DMS 273 (cell line): ENCODE measurements around the gene SLFN12L.
"Not testable (repeated sequence)": the region's sequence is repeated elsewhere in the genome, so short reads cannot be mapped to it uniquely, and the experiment has no call there.

Experiments
- DNase-seq: peaks from one replicate; lab custom pipeline; 2025; ENCODE audit not compliant: unreplicated experiment; lab: John Stamatoyannopoulos, UW

SLFN12L gene

DNA sequence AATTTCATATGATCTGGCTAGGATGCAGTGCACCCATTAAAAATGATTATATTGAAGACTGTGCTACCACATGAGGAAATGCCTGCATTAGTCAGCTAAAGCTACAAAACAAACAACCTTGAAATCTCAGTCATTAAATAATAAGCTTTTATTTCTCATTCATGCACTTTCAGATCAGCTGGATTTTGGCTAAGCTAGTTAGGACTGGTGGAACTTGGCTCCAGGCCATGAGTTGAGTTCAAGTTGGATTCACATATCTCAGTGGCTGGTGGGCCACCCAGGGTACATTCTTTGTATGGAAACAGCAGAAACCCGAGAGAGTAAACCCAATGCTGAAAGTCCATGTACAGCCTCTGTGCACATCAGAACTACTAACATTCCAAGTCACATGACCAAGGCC lies 6.4 kb upstream of the SLFN12L start:
- no peak for DNase-seq

DNA sequence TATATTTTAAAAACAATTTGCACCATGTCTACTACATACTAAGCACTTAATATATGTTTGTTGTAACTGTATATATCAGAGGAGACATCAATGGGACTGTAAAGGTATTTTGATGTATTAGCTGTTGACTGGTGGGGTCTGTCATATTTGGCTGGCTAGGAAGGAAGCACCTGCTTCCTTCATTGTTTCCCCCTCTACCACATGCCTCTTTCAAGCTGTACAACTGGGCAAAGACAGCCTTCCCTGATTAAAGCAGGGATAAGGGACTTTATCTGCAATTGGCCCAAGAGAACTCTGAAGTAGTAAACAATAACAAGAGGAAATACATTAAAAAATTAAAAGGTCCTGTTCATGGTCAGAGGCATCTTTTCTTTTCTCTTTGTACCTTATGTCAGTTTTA lies 5.5 kb upstream of the SLFN12L start:
- no peak for DNase-seq

DNA sequence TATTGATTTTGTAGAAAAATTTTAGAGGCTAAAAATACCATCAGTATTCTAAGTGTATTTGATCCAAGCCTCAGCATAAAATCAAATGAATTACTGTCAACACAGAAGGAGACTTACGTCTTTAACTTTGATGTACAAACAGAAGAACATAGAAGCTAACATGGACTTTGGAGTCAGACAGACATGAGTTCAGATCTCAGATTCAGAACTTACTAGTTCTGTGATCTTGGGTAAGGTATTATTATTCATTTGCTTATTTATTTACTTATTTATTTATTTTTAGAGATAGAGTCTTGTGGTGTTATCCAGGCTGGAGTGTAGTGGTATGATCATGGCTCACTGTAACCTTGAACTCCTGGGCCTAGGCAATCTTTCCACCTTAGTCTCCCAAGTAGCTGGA lies 4.0 kb upstream of the SLFN12L start:
- DNase-seq = no peak

DNA sequence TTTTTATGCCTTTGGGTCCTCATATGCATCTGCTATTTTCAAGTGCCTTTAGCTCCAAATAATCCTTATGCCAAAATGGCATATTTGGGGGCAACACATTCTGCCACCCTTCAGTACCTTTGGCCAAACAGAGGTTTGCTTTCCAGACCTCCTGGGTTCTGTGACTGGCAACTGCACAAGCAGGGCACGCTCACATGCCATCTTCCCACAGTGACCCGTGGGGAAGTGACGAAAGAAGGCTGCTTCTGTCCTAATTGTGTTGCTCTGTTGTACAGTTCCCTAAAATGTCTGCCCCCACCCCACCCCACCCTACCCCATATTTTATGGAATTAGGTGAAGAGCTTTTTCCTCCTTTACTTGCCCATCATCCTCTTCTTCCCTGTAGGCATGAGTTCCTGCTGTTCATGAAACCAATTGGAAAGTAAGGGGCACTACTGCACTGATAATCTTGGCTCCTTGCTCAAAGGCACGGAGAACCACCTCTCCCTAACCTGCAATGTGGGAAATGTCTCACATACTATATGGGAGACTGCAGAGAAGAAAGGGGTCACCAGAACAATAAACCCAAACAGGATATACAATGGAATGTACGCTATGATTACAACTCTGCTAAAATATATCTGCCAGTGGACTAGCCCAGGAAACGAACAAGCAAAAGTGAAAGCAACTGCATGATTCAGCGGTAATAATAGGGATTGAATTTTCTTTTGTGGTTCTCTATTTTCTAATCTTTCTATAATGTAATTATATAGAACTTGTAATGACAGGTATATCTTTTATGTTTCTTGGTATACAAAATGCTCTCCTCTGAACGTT lies 3.3 kb upstream of the SLFN12L start:
- DNase-seq = no peak

DNA sequence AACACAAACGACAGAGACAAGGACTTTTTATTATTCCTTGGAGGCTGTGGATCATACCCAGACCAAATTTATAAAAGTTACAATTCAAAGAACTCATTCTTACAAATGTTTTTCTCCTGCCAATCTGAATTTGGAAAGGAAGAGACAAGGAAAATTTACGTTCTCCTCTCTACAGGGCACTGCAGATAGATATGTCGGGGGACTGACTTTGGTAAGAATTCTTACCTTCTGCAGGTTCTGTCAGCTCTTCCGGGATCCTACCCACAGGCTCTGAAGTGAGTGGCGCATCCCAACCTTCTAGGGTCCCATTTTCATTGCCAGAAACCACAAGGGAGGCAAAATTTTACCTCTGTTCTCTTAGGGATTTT lies 2.2 kb upstream of the SLFN12L start:
- DNase-seq = no peak

DNA sequence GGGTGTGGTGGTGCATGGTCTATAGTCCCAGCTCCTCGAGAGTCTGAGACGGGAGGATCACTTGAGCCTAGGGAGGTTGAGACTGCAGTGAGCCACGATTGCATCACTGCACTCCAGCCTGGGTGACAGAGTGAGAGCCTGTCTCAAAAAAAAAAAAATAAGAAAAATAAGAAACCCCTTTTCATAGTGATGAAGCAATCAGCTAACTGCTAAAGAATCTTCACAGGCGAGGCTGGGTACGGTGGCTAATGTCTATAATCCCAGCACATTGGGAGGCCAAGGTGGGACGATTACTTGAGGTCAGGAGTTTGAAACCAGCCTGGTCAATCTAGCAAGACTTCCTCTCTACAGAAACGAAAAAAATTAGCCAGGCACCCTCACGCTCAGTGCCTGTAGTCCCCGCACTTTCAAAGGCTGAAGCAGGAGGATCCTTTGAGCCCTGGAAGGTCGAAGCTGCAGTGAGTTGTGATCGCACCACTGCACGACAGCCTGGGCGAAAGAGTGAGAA lies 760 bp downstream of the SLFN12L start:
- DNase-seq = no peak

DNA sequence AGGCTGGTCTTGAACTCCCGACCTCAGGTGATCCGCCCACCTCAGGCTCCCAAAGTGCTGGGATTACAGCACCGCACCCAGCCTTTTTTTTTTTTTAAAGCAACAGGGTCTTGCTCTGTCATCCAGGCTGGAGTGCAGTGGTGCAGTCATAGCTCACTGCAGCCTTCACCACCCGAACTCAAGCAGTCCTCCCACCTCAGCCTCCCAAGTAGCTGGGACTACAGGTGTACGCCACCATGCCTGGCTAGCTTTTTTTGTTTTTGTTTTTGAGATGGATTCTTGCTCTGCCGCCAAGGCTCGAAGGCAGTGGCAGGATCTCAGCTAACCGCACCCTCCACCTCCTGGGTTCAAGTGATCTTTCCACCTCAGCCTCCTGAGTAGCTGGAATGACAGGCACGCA lies 2.1 kb downstream of the SLFN12L start:
- not testable (repeated sequence) for DNase-seq

DNA sequence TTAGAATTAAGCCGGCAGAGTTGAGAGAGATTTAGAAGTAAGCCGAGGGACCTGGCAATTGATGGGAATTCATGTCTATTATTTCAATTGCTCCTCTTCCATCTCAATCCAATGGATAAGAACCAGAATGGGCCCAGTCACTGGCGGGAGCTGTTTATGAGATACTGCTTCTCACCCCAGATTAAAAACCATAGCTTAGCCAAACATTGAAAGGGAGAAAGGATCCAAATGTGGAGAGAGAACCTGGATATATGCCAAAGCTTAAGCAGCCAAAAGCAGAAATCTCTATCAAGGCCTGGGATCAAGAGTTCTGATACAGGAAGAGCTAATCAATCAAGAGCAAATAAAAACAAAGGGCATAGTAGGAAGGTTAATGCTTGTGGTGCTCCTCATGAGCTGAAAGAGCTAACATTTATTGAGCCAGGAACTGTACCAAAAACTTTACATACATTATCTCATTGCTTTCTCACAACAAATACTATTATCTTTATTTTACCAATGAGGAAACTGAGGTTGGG lies 2.8 kb downstream of the SLFN12L start:
- no peak for DNase-seq

DNA sequence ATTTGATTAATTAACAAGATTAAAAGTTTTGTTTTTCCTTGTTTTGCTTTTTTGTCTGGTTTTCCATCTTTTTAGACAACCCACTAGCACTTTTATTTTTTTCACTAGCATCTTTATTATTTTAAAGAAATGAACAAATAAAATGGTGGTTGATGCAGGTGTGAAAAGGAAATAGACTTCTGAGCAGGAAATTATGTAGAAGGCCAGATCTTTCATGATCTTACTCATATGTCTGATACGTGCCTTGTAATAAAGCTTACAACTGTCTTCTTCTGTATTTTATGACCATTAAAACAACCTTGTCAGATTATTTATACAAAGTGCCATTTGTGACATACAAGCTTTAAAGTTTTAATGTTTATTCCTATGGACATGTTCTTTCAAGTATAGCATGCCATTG lies 6.3 kb downstream of the SLFN12L start:
- DNase-seq = no peak

DNA sequence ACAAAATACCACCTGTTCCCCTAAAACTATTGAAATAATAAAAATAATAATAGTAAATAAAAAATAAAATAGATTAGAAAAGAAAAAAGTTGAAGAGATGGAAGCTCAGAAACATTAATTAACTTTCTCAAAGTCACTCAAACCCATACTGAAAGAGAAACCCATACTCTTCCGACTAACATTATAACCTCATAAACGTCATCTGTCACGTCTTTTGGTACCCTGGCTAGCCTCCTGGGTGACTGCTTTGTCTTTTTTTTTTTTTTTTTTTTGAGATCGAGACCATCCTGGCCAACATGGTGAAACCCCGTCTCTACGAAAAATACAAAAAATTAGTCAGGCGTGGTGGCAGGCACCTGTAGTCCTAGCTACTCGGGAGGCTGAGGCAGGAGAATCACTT lies 7.6 kb downstream of the SLFN12L start:
- DNase-seq = no peak

DNA sequence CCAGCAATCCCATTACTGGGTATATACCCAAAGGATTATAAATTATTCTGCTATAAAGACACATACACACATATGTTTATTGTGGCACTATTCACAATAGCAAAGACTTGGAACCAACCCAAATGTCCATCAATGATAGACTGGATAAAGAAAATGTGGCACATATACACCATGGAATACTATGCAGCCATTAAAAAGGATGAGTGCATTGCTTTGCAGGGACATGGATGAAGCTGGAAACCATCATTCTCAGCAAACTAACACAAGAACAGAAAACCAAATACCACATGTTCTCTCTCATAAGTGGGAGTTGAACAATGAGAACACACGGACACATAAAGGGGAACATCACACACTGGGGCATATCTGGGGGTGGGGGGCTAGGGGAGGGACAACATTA lies 8.2 kb downstream of the SLFN12L start:
- DNase-seq = not testable (repeated sequence)

DNA sequence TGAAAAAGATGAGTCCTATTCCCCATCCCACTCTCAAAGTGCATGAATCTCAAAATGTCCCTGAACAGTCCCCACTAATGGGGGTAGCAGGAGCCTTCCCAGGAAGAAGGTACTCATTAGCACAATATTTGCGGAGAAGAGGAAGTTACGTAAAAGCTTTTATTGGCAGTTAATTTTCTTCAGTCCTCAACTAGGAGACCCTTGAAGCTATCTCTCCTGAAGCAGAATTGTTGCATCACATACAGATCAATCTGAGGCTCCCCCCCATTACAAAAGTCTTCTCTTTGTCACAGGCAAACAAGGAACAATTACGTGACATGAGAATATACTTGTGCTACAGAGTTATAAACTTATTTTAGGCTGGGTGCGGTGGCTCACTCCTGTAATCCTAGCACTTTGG lies 14.2 kb downstream of the SLFN12L start:
- no peak for DNase-seq

DNA sequence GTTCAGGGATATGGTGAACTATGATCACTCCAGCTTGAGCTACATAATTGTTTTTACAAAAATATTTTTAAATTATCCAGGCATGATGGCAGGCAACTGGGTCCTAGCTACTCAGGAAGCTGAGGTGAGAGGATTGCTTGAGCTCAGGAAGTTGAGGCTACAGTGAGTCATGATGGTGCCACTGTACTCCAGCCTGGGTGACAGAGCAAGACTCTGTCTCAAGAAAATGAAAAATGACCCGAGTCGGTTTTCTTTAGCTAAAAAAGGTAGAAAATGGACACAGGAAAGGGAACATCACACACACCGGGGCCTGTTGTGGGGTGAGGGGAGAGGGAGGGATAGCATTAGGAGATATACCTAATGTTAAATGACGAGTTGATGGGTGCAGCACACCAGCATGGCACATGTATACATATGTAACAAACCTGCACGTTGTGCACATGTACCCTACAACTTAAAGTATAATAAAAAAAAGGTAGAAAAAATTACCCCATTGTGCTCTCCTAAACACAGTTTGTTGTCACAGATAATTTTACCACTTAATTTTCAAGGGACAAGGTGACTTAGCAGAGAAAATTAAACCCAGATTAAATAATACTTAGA lies 15.7 kb downstream of the SLFN12L start:
- not testable (repeated sequence) for DNase-seq

DNA sequence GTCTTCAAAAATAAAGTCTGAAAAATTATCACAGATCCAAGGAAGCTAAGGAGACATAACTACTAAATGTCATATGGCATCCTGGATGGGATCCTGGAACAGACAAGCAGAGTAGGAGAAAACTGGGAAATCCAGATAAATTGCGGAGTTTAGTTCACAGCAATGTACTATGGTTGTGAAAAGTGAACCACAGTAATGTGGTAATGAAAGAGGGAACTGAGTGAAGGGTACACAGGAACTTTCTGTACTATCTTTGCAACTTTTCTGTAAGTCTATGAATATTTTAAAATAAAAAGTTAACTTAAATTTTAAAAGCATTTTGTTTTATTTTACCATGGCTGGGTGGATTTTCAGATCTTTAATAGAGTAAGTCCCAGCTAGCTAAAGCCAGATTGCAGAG lies 16.3 kb downstream of the SLFN12L start:
- DNase-seq = no peak

DNA sequence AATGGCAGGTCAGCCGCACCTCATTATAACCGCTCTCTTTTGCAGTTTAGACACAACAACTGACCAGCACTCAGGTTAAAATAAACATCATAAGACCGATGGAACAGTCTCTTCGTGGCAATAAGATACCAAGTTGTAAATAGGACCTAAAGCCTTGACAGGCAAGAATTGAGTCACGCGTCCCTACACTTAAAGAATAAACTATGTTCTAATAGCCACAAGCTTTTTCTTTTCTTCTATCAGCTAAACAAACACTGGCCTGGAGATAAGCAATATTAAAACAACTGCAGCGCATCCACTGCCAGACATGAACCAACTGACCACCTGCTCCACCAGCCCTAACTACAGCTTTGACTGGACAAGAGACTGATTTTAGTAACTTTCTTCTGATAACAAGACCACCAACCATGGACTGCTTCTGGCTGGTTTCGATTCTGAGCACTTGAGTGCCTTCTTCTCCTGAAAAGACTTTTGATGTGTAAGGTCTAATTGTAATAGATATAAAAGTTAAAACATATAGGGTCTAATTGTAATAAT lies 17.5 kb downstream of the SLFN12L start:
- DNase-seq = no peak

DNA sequence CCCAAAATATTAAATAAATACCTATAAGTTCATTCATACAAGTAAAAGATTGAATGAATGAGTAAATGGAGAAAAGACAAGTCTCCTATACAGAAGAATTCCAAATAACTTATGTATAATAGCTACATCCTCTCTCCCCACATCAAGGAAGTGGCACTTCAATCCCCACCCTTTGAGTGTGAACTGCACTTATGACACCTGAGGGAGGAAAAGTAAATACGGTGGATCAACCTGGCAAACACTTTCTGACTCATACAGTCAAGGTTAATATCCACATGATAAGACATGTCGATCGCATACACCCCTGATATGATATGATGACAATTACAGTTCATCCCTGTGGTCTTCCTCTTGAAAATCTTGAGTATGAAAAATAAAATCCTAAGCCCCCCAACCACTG lies 18.0 kb downstream of the SLFN12L start:
- no peak for DNase-seq

DNA sequence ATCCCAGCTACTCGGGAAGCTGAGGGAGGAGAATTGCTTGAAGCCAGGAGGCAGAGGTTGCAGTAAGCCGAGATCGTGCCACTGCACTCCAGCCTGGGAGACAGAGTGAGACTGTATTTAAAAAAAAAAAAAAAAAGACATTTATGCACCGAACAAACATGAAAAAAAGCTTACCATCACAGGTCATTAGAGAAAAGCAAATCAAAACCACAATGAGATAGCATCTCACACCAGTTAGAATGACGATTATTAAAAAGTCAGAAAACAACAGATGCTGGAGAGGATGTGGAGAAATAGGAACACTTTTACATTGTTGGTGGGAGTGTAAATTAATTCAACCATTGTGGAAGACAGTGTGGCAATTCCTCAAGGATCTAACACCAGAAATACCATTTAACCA lies 19.0 kb downstream of the SLFN12L start:
- DNase-seq = not testable (repeated sequence)

DNA sequence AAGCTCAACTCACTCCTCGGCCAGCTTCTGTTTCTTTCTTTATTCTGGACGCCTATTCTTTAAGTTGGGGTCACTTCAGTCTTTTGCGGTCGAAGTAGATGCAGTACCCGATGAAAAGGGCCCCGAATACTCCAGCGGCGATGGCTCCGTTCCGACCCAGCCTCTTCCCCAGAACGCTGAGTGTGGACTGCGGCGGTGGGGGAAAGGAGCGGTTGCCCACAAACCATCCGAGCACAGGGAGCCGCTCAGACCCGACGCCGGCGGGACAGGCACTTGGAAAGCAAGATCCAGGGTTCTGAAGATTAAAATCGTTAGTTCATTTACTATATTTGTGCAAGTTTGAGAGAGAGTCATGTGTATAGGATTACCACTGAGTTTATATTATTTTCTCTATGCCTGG lies 22.5 kb downstream of the SLFN12L start:
- no peak for DNase-seq

DNA sequence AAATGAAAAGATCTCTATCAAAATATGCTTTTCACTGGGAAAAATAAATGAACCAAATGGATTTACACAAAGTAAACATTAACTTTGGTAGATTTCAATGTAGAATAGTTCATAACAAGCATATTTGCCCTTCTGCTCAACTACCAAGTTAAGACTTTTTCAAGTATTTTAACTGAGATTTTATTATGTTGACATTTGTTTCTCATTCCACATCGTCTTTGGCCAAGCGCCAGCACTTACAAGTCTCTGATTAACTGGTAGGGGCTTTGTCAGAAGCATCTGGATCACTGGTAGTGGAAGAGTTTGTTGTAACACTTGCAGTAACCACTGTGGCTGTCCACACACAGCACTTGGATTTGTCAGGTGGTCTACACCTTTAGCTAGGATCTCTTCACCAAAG lies 22.9 kb downstream of the SLFN12L start:
- DNase-seq = peak; percentile 32

DNA sequence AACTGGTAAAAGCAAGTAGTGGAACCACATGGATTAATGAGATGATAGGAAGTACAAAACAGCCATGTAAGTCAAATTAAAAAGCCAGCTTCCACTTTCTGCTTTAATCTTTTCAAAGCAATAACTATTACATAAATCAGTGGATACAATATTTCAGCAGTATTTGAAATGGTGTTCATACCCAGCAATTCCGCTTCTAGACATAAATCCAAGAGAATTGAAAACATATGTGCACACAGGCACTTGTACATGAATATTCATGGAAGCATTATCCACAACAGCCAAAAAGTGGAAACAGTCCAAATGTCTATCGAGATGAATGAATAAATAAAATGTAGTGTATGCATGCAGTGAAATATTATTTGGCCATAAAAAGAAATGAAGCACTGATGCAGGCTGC lies 27.4 kb downstream of the SLFN12L start:
- DNase-seq = no peak

DNA sequence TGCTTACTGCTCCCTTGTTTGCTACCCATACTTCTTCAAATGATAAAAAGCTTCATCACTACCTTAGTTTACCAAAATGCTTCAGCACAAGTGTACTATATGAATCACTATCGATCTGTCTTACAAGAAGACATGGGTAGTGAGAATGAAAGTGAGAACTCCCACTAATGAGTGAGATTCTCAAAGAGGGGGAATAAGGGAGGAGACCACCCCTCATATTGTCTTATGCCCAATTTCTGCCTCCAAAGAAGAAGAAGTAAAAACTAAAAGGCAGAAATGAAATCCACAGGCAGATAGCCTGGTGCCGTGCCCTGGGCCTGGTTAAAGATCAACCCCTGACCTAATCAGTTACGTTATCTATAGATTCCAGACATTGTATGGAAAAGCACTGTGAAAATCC lies 29.8 kb downstream of the SLFN12L start:
- DNase-seq = not testable (repeated sequence)

DNA sequence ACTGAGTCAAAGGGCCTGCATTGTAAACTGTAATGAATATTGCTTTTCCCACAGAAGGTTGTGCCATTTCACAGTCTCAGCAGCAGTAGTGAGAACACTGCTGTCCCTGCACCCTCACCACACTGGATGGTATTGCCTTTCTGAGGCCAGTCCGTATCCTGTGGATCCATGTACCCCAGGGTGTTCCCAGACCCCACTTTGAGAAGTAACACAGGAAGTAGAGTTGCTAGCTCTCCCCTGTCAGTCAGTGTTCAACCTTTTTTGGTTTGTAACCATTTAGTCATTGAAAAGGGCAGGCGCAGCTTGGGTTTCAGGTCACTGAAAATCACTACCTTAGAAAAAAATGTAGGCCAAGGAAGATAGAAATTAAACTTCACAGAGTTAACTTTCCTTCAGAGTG lies 37.9 kb downstream of the SLFN12L start:
- no peak for DNase-seq
